Breast epithelium (tissue), 3 donors: Measurements from ENCODE around the gene GRHL3.

Source experiments
- CTCF ChIP-seq, 3 donors: fragments of 450-650 bp; IDR thresholded peaks; one replicate each; pipeline ENCODE4 v1.5.1; 2016 to 2017; ENCODE audit warnings: antibody characterized with exemption in 3 of 3, mild to moderate bottlenecking in 3 of 3, moderate library complexity in 3 of 3
- POLR2AphosphoS5 ChIP-seq, 3 donors: sonication (generic); formaldehyde crosslinking; IDR thresholded peaks; one replicate each; pipeline ENCODE4 v1.6.1; 2017; ENCODE audit warnings: antibody characterized with exemption in 3 of 3

GRCh38 chr1:24293392-24294227 lies 25.5 kb upstream of the GRHL3 start:
- TF ChIP-seq CTCF (IDR thresholded peaks at IDR 0.05) (no peak), POLR2AphosphoS5 (IDR thresholded peaks at IDR 0.05) (no peak)
